HG02973 (cell line): ENCODE results near the gene PNKD.

ENCODE experiments used
- ATAC-seq: cut with Tn5 transposase; IDR thresholded peaks from one replicate; pipeline ENCODE4 v1.9.1; 2021; ENCODE audit warnings: moderate library complexity; ENCODE audit not compliant: unreplicated experiment

PNKD gene

DNA sequence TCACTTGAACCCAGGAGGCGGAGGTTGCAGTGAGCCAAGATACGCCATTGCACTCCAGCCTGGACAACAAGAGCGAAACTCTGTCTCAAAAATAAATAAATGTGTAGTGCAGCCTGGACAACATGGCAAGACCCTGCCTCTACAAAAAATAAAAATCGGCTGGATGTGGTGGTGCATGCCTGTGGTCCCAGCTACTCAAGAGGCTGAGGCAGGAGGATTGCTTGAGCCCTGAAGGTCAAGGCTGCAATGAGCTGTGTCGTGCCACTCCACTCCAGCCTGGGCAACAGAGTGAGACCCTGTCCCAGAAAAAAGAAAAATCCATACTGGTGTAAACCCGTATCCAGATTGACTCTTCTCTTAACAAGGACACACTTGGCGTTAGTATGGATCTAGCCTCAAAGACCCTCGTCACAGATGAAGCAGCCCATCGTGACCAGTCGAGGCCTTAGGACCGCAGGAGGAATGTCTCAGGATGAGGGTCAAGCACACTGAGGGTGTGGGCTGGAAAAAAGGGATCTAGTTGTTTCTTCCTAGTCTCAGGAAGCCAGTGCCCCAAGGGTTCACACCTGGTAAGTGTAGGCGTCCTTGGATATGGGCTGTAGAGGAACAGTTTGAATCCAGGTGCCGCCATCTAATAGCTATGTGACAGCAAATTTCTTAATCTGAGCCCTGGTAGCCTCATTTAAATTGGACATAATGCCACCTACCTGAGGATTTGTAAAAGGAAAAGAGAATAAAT is 13.5 kb upstream of the PNKD start:
- peak; percentile 11 for ATAC-seq

DNA sequence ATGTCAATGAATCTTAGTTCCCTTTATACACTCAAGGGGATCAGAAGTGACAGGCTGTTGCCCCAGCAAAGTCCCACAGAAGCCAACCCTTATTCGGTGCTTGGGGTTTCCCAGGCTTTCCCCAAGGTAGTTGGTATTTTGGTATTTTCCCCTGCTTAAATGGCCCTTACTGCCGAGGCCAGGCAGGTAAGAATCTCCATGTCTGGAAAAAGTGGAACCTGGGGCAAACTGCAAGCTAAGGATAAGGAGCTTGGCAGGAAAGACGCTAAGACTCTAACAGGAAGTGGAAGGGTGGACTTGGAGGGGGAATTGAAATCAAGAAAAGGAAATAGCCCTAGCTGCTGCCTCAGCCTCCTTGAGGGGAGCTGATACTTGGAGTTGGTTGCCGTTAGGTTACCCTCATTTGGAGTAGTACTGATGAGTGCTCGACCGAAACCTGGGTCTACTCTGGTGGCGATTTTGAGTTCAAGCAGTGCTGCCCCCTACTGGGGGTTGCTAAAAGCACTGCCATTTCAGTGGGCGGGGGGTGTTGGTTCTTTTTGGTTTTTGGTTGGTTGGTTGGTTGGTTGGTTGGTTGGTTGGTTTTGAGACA is 12.8 kb upstream of the PNKD start:
- ATAC-seq, result peak; percentile 74

DNA sequence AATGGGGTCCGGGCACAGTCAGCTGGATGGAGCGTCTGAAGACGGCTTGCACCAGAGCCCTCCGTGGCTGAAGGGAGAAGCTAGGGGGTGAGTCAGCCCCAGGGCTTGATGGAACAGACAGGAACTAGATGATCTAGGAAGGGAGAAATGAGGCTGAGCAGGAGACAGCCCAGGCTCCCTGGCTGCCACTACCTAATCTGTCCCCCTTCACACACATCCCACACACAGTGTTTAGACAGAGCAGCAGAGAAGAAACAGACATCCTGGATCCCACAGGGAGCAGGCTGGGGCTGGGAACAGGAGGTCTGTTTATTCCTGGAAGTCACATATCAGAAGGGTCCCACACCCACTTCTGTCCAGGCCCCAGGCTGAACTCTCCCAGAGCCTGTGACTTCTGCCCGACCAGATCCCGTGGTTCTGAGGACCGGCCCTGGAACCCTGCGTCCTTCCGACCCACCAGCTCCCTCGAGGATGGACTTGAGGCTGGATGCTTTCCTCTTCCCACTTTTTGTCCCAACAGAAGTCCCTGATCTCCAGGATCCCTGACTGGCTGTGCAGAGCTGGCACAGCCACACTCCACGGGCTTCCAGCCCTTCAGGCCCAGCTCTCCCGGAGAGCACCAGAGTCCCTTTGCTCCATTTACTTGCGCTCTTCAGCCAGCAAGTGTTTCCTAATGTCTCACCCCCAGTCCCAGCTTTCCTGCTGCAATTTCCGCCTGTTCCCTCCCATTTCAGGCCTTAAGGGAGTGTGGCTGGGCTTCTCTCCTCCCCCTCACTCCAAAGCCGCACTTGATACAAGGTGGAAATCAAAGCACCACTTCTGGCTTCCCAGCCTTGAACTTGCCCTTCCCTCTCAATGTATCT is 11.0 kb upstream of the PNKD start:
- ATAC-seq, result no peak

DNA sequence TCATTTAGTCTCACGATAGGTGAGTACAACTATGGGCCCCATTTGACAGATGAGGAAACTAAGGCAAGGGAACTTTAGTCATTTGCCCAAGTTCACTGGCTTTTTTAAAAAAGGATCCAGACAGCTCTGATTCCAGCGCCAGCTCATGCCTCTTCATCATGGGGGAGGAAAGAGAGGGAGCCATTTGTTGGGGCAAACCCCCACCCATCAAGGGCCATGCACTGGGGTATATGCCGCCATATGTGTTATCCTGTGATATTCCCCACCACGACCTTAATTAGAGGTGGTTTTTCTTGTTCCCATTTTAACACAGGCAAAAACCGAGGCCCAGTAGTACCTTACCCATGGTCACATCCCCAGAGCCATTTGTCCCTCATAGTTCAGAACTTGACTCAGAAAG is 10.2 kb upstream of the PNKD start:
- no peak for ATAC-seq

DNA sequence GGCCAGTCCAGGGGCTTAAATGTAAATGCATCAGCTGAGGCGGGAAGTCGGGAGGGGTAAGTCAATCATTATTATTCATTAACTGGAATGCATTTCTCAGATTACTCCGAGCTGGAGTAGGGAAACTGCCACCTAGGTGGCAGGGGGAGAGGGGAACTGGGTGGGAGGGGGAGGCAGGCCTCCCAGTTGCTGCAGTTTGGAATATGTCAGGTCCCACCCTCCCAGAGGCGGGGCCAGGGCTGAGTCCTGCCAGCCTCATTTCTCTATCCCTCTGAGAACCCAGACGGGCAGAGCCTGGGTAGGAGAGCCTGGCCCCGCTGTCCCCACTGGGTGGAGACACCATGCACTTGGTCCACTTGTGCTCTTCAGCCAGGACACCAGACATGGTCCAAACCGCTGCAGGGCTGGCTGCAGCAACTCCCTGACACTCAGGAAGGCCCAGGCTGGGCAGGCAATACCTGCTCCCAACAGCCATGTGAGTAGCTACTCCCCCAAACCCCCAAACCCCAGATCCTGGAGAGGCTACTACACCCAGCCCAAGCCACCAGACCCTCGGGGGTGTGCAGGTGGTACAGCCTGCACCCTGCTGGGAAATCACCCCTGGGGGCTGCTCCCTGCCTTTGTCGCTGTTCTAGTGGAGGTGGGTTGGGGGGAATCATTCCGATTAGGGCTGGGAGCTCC is 9.4 kb upstream of the PNKD start, which contains the start of gene GPBAR1:
Gene GPBAR1, plus strand, starts transcription at position 274 of the 681 bp plus-strand sequence. CDS start 1,710 bp downstream, outside the sequence.
- no peak for ATAC-seq

DNA sequence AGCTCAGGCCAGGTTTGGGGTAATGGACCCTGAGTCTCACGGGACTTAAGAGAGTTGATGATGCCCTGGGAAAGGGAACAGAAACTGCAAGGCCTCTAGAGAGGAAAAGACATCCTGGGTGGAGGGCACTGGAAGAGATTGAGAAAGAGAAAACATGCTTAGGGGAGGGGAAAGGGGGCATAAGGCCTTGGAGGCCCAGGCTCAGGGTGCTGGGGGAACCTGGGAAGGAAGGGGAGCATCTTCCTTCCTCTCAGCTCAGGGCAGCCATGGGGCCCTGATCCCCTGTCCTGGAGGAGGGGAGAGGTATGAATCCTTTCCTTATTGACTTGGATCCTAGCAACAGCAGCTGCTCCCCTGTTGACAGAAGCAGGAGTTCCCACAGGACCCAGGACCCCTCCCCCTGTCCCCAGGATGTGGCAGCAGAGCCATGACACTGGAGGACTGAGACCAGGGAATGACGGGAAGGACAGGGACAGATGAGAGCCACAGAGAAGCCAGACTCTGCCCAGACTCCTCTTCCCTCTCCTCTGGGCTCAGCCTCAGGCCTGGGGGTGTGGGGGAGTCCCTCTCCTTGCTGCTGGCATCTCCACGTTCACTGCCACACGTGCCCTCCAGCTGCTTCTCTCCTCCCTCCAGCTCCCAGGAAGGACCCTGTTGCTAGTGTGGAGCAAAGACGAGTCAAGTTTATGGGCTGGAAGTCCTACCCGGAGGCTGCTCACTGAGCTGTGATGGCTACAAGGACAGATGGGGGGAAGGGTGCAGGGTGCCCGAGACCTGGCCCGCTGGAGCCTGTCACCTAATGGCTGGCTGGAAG is 8.7 kb upstream of the PNKD start:
- ATAC-seq, result no peak

DNA sequence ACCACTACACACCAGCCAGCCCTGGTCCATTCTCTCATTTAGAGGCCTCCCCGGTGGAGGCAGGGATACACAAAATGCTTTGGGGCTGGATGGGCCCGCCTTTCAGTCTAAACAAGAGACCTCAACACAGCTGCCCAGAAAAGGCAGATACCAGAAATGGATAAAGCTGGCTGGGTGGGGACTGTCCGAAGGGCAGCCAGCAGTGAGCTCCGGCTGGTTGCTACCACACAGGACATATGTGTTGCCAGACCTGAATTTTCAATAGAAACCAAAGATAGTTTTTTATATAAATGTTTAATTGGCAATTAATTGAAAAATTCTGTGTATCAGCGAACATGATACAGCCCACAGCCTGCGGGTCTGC is 8.1 kb upstream of the PNKD start:
- no peak for ATAC-seq

DNA sequence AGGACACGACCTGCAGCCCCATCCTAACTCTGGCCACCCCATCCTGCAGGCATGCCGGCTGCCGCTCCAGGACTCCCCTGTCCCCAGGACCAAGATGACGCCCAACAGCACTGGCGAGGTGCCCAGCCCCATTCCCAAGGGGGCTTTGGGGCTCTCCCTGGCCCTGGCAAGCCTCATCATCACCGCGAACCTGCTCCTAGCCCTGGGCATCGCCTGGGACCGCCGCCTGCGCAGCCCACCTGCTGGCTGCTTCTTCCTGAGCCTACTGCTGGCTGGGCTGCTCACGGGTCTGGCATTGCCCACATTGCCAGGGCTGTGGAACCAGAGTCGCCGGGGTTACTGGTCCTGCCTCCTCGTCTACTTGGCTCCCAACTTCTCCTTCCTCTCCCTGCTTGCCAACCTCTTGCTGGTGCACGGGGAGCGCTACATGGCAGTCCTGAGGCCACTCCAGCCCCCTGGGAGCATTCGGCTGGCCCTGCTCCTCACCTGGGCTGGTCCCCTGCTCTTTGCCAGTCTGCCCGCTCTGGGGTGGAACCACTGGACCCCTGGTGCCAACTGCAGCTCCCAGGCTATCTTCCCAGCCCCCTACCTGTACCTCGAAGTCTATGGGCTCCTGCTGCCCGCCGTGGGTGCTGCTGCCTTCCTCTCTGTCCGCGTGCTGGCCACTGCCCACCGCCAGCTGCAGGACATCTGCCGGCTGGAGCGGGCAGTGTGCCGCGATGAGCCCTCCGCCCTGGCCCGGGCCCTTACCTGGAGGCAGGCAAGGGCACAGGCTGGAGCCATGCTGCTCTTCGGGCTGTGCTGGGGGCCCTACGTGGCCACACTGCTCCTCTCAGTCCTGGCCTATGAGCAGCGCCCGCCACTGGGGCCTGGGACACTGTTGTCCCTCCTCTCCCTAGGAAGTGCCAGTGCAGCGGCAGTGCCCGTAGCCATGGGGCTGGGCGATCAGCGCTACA is 7.4 kb upstream of the PNKD start:
- no peak for ATAC-seq

DNA sequence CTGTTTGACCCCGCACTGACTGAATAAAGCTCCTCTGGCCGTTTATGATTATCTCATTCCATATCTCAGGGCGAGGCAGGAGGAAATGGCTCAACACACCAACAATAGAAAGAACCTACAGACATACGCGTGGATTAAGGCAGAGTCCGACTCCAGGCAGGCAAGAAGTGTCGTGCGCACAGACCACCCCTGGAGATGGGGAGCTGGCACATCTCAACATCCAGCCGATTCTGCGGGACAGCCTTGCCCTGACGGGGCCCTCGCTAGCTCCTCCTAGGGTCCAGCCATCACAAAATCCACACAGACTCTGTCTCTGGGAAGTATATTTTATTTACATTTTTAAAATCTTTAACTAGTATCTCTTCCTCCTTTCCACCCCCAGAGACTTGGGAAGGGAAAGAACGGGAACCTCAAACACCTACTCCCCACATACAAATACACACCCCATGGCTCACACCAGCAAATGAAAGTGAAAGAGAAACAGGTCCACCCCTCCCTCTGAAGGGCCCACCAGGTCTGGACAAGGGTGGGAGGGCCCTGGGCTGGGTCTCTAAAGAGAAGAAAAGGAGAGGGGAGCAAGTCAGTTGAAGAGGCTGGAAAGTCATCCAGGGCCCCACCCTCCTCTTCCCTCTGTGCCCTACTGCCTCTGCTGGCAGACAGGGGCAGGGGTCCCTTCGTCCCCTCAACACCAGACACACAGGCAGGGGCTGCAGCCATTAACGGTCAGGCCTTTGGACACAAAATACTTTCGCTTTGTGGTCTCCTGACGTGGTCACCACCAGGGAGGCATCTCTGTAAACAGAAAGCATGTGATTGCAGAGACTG is 6.3 kb upstream of the PNKD start:
- no peak for ATAC-seq

DNA sequence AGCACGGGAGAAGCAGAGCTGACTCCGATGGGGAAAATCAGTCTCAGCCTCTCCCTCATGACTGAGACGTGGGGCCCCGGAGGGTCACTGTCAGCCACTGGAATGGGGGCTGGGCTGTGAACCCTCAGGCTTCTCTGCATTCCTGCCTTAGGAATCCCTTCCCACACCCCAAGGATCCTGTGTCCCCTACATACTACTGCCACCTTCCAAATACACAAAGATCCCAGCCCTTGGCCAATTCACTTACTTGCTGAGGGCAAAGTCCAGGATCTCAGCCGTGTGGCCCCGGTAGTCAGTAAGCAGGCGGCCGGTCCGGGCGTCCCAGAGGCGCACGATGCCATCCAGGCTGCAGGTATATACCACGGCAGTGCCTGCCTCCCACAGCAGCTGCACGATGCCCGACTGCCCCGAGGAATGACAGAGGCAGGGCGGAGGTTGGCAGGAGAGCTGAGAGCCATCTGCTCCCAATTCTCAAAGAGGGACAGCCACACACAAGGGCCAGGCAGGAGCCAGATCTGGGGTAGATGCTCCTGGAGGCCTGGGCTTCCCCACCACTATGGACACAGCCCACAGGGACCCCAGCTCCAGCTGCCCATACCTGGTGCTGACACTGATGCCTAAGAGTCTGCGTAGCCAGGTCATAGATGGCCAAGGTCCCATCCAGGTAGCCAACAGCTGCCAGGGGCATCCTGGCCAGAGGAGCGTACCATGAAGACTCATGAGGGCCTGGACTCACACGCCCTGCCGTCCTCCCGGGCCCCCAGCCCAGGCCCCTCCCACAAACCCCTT is 5.4 kb upstream of the PNKD start:
- no peak for ATAC-seq

DNA sequence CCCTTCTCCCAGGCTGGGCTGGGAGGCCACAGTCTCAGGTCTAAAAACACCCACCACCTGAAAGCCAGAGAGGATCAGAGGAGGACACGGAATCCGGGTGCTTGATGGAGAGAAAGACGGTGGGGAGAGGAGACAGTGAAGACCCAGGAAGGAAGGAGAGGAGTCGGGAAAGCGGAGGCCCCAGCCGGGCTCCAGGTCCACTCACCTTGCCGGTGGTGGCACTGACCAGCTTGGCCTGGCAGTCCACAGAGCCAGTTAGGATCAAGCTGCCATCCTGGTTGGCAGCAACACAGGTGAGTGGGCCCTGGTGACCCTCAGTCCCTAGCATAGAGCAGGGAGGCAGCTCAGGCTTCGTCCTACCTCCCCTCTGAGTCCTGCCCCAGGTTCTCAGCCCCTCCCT is 4.7 kb upstream of the PNKD start:
- ATAC-seq, result no peak

DNA sequence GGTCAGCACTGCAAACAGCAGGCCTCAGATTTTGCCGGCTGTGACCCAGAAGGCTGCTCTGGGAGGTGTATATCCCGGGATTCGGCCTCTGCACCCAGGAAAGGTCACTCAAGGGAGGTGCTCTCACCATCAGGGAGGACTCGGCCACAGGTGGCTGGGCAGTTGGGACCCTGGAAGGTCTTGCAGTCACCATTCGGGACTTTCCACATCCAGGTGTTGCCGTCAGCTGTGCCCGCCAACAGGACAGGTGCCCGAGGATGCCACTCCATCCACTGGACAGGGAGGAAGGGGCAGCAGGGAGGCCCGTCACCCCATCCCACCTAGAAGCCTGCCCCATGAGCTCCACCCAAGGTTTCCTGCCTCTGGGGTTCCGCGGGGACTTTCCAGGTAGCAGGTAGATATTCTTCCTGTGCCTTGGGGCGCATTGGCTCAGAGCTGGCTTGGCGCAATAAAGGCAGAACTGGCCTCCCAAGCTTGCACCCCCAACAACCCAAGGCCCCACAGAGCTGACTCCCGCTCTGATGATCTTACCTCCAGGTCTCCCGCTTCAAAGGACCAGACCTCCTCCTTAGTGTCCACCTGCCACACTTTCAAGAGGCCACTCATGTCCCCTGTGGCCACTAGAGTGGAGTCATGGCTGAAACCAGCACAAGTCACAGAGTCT is 3.9 kb upstream of the PNKD start:
- ATAC-seq, result no peak

DNA sequence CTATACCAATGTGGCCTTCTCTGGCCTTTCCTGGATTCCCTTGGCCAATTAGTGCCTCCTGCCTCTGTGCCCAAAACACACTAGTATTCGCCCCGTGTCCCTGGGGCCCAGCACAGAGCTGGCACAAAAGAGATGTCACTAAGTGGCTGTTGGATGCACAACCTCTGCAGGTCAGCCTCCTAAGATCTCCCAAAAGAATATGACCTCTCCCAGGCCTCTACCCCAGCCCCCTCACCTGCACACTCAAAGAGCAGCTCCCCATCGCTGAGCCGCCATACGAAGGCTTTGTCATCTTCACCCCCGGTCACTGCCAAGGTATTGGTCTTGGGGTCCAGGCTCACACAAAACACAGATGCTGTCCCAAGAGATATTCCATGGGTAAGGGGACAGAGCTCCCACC is 3.1 kb upstream of the PNKD start:
- ATAC-seq, result no peak

DNA sequence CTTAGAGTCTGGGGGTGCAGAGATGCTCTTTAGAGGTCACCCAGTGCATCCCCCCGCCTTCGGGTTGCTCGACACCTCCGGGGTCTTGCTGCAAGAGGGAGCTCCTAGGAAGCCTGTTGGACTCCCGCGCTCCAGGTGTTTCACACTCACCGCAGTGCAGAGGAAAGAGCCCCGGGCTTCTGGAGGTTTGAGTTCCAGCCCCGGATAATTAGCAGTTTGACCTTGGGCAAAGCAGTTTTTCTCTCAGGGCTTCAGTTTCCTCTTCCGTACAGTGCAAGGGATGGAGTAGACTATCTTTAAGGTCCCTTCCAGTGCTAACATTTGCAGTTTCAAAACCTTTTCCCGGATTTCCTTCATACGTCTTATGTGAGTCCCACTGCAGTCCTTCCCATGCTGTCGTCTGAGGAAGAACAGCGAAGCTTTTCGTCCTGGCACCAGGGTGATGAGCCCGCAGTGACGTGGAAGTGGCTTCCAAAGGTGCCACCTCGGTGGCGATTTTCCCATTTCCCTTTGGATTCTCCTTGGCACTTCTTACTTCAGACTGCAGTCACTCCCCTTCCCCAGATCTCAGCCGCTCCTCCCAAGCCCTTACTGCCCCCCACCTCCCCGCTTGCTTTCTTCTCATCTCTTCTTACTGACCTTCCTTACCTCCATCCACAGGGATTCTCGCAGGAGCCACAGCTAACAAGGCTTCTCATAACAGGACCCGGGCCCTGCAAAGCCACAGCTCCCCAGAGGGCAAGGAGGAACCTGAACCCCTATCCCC is 585 bp downstream of the PNKD start:
- ATAC-seq, result no peak

DNA sequence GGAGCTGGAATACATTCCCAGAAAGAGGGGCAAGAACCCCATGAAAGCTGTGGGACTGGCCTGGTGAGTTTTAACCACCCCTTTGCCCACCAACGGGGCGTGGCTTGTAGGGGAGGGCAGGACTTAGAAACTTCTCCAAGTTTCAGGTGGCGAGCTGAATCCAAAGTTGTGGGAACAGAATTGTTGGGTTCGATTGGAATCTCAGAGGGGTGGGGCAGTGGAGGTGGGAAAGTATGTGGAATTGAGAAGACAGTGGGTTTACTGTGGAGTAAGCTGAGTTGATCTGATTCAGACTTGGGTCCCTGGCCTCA is 1.1 kb downstream of the PNKD start:
- ATAC-seq, result no peak

DNA sequence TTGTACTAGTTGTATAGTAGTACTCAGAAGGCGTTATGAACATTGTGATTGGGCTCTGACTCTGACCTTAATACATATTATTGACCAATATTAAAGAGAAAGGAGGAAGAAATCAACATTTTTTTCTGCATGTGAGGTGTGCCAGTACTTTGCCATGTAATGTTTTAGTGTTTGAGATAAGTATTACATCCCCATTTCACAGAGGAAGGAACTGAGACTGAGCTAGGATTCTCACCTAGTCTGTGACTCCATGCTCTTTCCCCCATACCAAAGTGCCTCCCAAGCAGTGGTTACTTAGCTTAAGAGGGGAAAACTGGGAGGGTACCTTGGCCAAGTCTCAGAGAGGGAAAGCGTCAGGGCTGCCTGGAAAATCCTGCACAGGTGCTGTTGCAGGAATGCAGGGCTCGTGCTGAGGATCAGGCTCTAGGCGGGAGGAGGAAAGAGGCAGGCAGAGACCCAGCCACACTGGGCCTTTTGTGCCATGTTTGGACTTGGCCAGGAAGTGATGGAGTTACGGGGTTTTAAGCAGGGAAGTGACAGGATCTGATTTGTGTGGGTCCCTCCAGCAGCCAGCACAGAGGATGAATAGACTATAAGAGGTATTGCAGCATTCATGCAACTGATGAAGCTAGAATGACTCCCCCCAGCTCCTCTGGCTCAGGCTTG is 1.7 kb downstream of the PNKD start:
- ATAC-seq, result no peak
